Uterus (tissue), 2 donors: ENCODE data around the gene SPATA21.

Source experiments
- CTCF ChIP-seq, 4 experiments: fragments of 200-600 bp in 2 of 4; fragments of 450-650 bp in 2 of 4; sonication (generic) in 2 of 4; IDR thresholded peaks; one replicate each; pipeline ENCODE4 v1.5.1; 2016 to 2019; ENCODE audit warnings: antibody characterized with exemption in 4 of 4, mild to moderate bottlenecking in 2 of 4, moderate library complexity in 1 of 4
- POLR2A ChIP-seq, 2 donors: fragments of 450-650 bp; IDR thresholded peaks; one replicate each; pipeline ENCODE4 v1.6.1; 2016; ENCODE audit warnings: antibody characterized with exemption in 2 of 2, mild to moderate bottlenecking in 1 of 2, moderate library complexity in 1 of 2

GRCh38 chr1:16434007-16434406 lies 3.2 kb downstream of the SPATA21 start:
- TF ChIP-seq CTCF (IDR thresholded peaks at IDR 0.05) (no peak), POLR2A (IDR thresholded peaks at IDR 0.05) (no peak)
